ENCODE results near the gene TRAPPC2. TPM values are rescaled to one million over a fixed set of nuclear protein-coding genes. Genes with fewer than 3 reads are reported as not detected.

The TRAPPC2 gene
- polyA plus RNA-seq (2011; rRNA removed) (9.7 and 11.1 TPM in 2 replicates), polyA minus RNA-seq (2011; rRNA and poly(A)+ RNA removed) (8.6 and 12.7 TPM in 2 replicates)

DNA sequence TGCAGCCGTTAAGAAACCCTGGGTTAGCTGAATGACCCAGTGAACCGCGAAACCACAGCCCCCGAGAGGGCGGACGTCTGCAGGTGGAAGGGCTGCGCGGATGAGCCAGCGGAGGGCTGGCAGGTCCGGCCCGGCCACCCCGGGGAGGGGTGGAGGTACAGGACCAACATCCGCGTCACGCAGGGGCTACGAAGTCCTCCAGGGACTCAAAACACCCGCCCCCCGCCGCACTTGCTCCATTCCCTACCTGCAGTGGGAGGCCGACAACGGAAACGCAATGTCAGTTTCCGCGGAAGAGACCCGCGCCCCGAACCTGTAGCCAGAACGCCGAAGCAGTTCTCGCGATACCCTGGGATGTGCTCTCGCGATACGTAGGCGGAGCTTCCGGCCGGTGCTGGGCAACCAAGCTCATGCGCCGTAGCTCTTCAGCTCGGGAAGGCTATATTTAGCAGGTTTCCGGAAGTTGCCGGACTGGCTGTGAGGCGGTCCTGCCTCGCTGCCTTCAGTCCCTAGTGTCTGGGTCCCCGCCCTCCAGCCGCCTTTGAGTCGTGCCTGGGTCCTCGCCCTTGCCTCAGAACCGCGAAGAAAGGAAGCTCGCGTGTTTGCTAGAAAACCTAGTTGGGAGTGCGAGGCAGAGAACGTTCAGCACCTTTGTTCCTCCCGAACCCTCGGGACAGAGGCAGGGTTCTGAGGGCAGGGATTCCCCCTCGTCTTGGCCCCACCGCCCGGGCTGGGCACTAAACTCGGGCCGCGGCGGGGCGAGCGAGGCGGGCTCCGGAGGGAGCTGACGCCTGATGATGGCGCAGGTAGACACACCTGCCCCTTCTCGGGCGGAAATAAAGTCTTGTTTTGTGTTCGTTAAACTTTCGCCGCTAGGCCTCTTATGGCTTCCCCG is at the start of gene TRAPPC2, which contains the start of gene OFD1:
Gene TRAPPC2, minus strand, starts transcription at position 343 of the 895 bp plus-strand sequence. CDS start 14,657 bp downstream, outside the sequence.
Gene OFD1, plus strand, starts transcription at position 471 of the 895 bp plus-strand sequence. Its CDS starts 324 bp downstream, at position 795.
- DNase-seq (ENCODE audit: low read depth, low spot score), result peak; percentile 87
- Histone ChIP-seq H3K4me3 (ENCODE audit: low read depth, low read length) (peak within 1 kb of the TSS; percentile 78), H3K27me3 (ENCODE audit: control insufficient read depth, insufficient read depth, low read length) (no peaks in the 10 kb centered on the region), H3K9me3 (ENCODE audit: control insufficient read depth, insufficient read depth, low read length) (no peaks in the 10 kb centered on the region; the same call in 1 of the 2 replicates), H3K27ac (ENCODE audit: low read depth, low read length) (peak within 1 kb of the TSS; percentile 81)
- CTCF ChIA-PET, result interaction anchor here (0.7 to 2.6 kb wide), 4 partner anchors 12 to 228 kb away, joined by 3 to 15 read pairs (median 4); no protein-coding TSS in a partner anchor
- TF ChIP-seq, protein P1, sequence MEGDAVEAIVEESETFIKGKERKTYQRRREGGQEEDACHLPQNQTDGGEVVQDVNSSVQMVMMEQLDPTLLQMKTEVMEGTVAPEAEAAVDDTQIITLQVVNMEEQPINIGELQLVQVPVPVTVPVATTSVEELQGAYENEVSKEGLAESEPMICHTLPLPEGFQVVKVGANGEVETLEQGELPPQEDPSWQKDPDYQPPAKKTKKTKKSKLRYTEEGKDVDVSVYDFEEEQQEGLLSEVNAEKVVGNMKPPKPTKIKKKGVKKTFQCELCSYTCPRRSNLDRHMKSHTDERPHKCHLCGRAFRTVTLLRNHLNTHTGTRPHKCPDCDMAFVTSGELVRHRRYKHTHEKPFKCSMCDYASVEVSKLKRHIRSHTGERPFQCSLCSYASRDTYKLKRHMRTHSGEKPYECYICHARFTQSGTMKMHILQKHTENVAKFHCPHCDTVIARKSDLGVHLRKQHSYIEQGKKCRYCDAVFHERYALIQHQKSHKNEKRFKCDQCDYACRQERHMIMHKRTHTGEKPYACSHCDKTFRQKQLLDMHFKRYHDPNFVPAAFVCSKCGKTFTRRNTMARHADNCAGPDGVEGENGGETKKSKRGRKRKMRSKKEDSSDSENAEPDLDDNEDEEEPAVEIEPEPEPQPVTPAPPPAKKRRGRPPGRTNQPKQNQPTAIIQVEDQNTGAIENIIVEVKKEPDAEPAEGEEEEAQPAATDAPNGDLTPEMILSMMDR (IDR thresholded peaks at IDR 0.05; ENCODE audit: low read depth, low read length), result no peak
- POLR2A ChIA-PET, result interaction anchor here (0.7 to 1.8 kb wide), 9 partner anchors 9 to 760 kb away, joined by 3 to 14 read pairs (median 4); partner anchors contain the start of genes GEMIN8, RAB9A and TMSB4X

DNA sequence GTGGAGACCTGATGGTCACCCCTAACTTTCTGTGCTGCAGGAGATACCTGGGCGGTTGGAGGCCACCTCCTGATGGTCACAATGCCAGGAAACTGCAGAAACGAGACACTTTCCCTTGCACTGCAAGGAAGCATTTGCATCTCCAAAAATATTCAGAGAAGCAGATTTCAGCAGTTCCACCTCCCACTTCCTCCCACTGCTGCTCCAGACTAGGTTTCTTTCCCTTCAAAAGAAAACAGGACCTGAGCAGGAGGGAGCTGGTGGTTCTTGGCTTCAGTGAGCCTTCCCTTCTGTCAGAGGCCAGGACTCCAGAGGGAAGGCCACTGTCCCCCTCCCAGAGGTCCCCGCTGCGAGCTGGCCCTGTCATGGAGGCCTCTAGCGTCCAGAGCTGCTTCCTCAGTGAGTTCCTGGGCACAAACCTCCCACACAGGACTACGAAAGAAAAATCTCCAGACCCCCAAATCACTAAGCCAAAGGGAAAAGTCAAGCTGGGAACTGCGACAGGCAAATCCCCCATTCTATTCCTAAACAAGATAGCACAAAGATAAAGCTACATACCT is 46.5 kb upstream of the TRAPPC2 start:
- H3K9me3 ChIP-seq (ENCODE audit: control insufficient read depth, insufficient read depth, low read length), result no peaks in the 10 kb centered on the region
- ChIA-PET CTCF (no interaction called here), POLR2A (no interaction called here)
- TF ChIP-seq, protein P1 (IDR thresholded peaks at IDR 0.05; ENCODE audit: low read depth, low read length), result no peak
- no peaks in the 10 kb centered on the region for H3K27me3 ChIP-seq (ENCODE audit: control insufficient read depth, insufficient read depth, low read length)
- no peak for DNase-seq (ENCODE audit: low read depth, low spot score)
- H3K4me3 ChIP-seq (ENCODE audit: low read depth, low read length), result no peak overlapping the region
- no peak overlapping the region for H3K27ac ChIP-seq (ENCODE audit: low read depth, low read length)

DNA sequence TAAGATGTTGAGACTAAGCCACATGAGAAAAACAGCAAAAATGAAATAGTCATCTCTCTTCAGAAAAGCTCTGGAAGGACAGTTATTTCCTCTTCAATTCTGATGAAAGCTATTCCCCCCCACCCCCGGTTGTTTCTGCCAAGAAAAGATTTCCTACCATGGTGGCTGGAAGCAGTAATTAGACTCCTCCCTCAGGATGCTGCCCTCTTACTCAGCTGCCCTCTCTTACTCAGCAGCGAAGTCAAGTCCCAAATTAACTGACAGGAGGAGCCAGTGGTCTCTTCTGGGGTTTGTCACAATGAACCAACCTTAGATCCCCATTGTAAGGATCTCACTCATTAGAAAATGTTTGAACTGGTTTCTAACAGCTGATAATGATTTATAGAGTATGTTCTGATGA is 44.5 kb upstream of the TRAPPC2 start:
- Histone ChIP-seq H3K4me3 (ENCODE audit: low read depth, low read length) (no peak overlapping the region), H3K9me3 (ENCODE audit: control insufficient read depth, insufficient read depth, low read length) (no peaks in the 10 kb centered on the region), H3K27me3 (ENCODE audit: control insufficient read depth, insufficient read depth, low read length) (no peaks in the 10 kb centered on the region), H3K27ac (ENCODE audit: low read depth, low read length) (no peak overlapping the region)
- POLR2A ChIA-PET, result no interaction called here
- TF ChIP-seq, protein P1 (IDR thresholded peaks at IDR 0.05; ENCODE audit: low read depth, low read length), result no peak
- CTCF ChIA-PET, result no interaction called here
- no peak for DNase-seq (ENCODE audit: low read depth, low spot score)

DNA sequence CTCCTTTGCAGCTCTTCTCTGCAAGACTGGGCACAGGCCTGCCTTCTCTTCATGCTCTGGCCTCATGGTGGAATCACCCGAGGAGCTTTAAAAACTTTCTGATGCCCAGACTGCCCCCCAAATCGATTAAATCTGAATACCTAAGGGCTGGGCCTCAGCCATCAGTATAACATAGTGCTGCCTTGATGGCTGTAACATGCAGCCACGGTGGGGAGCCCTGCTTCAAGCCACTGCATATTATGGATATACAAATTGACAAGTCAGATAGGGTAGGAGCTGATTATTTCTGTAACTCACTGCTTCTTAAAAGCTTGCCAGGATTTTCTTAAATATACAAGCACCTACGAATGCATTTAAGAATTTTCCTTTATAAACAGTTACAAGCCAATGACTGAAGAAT is 42.0 kb upstream of the TRAPPC2 start:
- Histone ChIP-seq H3K27me3 (ENCODE audit: control insufficient read depth, insufficient read depth, low read length) (no peaks in the 10 kb centered on the region), H3K27ac (ENCODE audit: low read depth, low read length) (no peak overlapping the region), H3K9me3 (ENCODE audit: control insufficient read depth, insufficient read depth, low read length) (no peaks in the 10 kb centered on the region), H3K4me3 (ENCODE audit: low read depth, low read length) (no peak overlapping the region)
- ChIA-PET POLR2A (interaction anchor here (0.6 kb wide), 1 partner anchor 253 kb away, joined by 3 read pairs; the partner anchor contains the start of gene GEMIN8), CTCF (interaction anchor here (0.6 to 1.2 kb wide), 4 partner anchors 15 to 983 kb away, joined by 3 read pairs; no protein-coding TSS in a partner anchor)
- TF ChIP-seq, protein P1 (IDR thresholded peaks at IDR 0.05; ENCODE audit: low read depth, low read length), result no peak
- DNase-seq (ENCODE audit: low read depth, low spot score), result no peak

All from AG04450 (cell line).